D721Med (cell line): ENCODE measurements around the gene SLC24A4.

ENCODE experiments used
- DNase-seq: peaks from one replicate; pipeline ENCODE4 v3.0.0; 2011; ENCODE audit warnings: low spot score; ENCODE audit not compliant: insufficient read length
- FAIRE-seq: peaks from 2 replicates; lab custom pipeline; 2011; peaks lifted over from hg19 to GRCh38; lab: Jason Lieb, UNC
- CTCF ChIP-seq: IDR thresholded peaks from 2 replicates; pipeline ENCODE4 v1.5.1; 2012; ENCODE audit warnings: mild to moderate bottlenecking, control low read depth; ENCODE audit not compliant: insufficient read depth; ENCODE audit errors: missing control alignments

The SLC24A4 gene

GRCh38 chr14:92425101-92425500, 102.1 kb downstream of the SLC24A4 start:
- FAIRE-seq (no peak), DNase-seq (no peak)
- no peak for TF ChIP-seq CTCF

GRCh38 chr14:92426237-92426636, 103.3 kb downstream of the SLC24A4 start:
- FAIRE-seq (no peak), DNase-seq (no peak)
- TF ChIP-seq CTCF, result no peak

GRCh38 chr14:92427096-92427495, 104.1 kb downstream of the SLC24A4 start:
- DNase-seq (no peak), FAIRE-seq (no peak)
- no peak for TF ChIP-seq CTCF

GRCh38 chr14:92430686-92431085, 107.7 kb downstream of the SLC24A4 start:
- peak; percentile 81 for FAIRE-seq
- DNase-seq, result peak; percentile 55
- no peak for TF ChIP-seq CTCF

GRCh38 chr14:92431199-92431725, 108.3 kb downstream of the SLC24A4 start:
- FAIRE-seq, result no peak
- no peak for TF ChIP-seq CTCF
- DNase-seq, result no peak

- no peak for TF ChIP-seq CTCF
- DNase-seq (no peak), FAIRE-seq (no peak)
These were observed 110.4 kb downstream of the SLC24A4 start for GRCh38 chr14:92433407-92433806.

- FAIRE-seq (no peak), DNase-seq (no peak)
- TF ChIP-seq CTCF, result no peak
These were observed 112.2 kb downstream of the SLC24A4 start for GRCh38 chr14:92435154-92435553.
